ENCODE data around the gene LRTM1.

LRTM1 gene

DNA sequence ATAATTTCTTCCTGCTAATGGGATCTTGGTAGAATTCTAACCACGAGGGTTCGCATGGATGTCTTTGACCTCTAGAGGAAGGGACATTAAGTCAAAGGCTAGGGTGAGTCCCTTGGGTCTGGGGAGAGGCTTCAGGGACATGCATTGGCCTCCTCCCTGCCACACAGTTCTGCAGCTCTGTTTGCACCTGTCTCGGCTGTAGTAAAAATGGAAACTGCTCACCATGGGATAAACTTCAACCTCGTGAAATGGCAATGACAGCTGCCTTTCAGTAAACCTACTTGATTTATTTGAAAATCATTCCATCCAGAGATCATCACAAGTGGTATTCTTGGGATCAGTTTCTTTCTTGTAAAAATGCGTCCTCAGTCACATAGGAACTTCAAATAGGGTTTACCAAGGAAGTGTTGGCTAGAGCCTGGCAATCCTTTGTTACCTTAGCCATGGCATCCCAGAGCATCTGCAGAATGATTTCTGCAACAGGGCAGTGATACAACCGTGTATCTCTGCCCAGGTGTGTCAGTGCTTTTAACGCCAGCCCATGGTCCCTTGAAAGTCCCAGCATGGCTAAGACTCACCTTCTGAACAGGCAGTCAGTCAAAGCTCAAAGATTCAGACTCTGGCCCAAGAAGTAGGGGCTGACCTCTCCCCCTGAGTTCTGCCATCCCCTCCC lies 14.0 kb upstream of the LRTM1 start:
- no peak for DNase-seq (ENCODE audit: insufficient read length, low spot score)
- FAIRE-seq: peak; percentile 13

DNA sequence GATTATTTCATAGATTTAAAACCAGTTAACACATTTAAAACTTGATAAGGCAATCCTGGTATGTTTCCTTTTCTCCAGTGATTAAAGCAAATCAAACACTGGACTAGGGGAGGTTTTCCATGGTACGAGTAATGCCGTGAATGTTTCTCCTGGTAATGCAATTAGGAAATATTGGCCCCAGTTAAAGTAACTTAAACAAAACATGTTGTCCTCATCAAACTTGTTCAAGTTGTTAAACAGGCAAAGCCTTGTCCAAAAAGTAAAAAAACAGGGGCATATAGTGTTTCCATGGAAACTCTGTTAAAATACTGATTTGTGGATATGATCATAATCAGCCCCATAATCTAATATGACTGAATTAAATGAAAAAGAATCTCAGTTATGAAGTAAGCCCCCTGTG lies 13.1 kb upstream of the LRTM1 start:
- no peak for FAIRE-seq
- DNase-seq (ENCODE audit: insufficient read length, low spot score): no peak

DNA sequence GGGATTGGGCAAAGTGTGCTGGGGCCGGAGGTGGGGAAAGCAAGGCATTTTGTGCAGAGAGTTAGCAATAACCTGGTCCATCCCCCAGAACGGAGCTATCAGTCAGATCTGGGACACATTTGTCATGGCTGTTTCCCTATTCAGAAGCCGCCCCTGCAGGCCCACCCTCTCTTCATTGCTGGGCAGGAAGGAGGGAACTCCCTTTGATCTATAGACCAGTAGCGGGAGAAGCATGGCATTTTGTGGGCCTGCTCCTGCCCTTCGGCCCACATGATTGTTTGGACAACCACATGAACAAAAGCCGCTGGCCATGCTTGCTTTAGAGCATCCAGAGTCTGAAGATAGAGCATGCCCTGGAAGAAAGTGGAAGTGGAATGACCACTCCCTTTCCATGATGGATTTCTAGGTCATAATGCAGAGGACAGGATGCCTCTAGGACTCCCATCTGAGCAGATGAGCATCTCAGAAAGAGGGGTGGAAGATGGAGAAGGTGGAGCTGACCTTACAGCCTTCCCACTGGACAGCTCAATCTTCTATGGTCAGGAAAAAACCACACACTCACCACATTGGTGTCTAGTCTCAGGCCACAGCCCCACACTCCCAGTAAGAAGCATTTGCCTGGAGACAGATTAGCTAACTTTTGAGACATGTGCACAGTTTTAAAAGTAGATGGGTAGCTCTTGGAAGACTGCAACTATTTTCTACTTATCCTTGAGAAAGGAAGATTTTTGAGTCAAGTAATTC lies 11.9 kb upstream of the LRTM1 start:
- no peak for FAIRE-seq
- DNase-seq (ENCODE audit: insufficient read length, low spot score): no peak

DNA sequence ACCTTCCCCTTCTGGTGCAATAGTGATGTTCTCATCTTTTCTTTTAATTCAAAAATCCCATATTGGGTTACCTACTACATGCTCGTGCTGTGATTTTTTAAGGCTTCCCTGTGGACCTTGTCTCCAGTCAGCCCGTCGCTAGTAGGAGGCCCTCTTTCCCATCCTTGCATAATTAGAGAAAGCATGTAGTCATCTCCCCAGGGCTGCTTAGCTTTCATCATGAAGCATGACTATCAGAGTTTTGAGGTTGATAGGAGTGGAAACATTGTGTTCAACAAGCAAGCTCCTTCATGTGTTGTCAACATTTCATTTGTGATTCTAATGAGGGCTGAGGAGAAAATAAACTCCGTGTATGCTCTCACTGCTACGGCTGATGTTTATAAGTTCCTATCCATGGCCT lies 8.7 kb upstream of the LRTM1 start:
- FAIRE-seq (no peak), DNase-seq (ENCODE audit: insufficient read length, low spot score) (no peak)

DNA sequence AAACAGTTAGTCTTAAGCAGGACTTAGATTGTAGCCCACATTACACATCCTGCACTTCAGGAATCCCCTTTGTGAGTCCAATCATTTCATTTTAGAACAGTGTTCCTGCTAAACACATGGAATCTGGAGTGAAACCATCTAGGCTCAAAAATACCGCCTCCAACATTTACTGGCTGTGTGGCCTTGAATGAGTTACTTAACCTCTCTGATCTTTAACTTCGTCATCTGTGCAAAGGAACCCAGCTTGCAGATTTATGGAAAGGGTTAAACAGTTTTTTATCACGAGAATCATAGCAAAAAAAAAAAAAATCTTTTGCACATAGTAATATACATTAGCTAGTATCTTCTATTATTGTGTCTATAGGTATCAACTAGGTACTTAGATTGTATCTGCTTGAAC lies 8.0 kb upstream of the LRTM1 start:
- DNase-seq (ENCODE audit: insufficient read length, low spot score) (no peak), FAIRE-seq (no peak)

DNA sequence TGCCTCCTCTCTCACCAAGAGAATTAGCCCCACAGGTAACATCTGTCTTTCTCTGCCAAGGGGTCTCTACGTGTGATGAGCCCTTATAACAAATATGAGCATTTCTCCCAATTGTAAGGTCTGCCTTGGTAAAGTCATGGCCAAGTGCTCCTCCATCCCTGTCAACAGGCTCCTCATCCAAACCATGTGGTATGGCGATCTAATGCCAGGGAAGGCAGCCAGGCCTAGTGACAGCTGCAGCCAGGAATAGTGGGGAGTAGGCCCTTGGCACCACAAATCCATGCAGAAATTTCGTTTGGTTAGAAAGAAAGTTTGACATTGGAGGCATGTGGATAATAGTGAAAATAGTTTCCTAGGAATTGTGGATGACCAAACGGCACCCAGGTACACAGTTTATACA lies 4.7 kb upstream of the LRTM1 start:
- DNase-seq (ENCODE audit: insufficient read length, low spot score): no peak
- no peak for FAIRE-seq

DNA sequence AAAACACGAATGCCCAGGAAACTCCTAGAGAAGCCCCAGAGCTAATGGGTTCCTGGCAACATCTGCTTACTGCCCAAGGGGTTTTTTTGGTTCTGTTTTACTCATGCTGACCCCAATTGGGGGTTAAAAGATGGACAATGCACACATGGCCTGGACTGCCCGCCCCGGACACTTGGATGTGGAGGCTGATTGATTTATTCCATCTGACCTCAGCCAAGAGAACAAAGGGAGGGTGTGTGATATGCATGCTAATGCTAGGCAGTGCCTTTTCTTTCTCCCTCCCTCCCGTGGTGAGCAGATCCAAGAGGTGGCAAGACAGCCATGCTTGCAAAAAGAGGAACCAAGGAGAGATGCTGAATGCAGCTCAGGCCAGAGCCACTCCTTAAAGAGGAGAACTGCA lies 3.3 kb upstream of the LRTM1 start:
- FAIRE-seq: no peak

DNA sequence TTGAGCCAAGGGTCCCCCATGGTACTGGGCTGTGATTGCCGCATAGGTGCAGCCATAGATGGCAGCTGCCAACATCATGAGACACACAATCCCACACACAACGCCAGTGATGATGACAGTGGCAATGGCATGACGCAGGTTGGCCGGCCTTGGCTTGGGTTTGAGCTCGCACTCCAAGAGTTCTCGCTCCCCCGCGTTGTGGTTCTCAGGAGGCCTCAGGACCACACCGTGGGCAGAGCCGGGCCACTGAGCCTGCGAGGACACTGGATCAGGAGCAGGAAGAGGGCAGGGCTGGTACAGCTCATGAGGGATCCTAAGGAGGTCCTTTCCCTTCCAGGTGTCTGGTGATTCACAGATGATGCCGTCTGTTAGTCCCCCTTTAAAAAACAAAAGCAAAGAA lies 9.3 kb downstream of the LRTM1 start:
- FAIRE-seq: no peak
- DNase-seq (ENCODE audit: insufficient read length, low spot score): no peak

More for the DNA sequence above, 3.3 kb upstream of the LRTM1 start:
- DNase-seq (ENCODE audit: insufficient read length, low spot score): no peak

DNA sequence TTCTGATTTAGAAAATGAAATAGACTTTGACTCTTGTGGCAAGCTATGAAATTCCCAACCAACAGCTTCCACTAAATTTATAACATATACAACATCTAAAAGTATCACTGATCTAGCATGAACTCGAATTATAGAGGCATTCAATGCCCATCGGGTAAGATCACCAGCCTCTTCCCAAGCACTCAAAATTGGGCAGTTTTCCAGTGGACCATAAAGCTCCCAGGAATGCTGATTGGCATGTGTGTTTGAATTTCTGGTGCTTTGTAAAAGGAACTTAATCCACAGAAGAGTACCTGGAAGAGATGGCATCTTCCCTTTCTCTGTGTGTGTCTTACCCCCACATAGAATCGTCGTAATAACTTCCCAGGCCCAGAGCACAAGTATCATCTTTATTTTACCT lies 10.0 kb downstream of the LRTM1 start:
- FAIRE-seq: no peak
- DNase-seq (ENCODE audit: insufficient read length, low spot score): no peak

DNA sequence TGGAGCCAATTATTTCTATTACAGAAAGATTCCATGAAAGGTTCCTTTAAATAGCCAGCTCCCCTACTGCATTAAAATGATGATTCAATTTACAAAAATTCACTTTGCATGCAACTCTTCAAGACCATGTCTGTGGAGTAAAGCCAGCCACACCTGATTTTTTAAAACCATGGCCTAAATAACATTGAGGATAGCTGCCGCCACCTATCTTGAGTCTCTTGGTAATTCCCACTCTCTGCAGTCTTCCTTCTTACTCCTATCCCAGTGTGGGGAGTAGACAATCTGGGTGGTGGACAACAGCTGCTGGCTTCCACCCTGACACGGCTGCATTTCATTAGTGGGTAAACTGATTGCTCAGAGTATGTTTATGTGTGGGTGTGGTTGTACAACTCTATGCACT lies 10.7 kb downstream of the LRTM1 start:
- FAIRE-seq (no peak), DNase-seq (ENCODE audit: insufficient read length, low spot score) (no peak)

DNA sequence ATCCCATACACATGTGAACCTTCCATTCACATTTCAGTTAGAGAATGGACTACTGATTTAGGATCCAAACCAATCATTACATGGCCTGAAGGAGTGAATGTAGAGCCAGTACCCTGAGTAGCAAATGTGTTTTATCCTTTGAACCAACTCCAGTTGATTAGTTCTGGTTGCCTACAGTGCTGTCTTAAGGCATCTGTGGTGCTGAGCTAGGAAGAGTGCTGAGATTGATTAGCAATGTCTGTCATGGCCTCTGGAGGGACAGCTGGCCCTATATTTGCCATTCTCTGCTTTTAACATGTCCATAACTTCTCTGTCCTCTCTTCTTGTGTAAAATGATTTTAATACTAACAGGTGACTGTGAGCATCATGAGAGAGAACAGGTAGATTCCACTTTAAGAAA lies 11.1 kb downstream of the LRTM1 start:
- FAIRE-seq (no peak), DNase-seq (ENCODE audit: insufficient read length, low spot score) (no peak)

DNA sequence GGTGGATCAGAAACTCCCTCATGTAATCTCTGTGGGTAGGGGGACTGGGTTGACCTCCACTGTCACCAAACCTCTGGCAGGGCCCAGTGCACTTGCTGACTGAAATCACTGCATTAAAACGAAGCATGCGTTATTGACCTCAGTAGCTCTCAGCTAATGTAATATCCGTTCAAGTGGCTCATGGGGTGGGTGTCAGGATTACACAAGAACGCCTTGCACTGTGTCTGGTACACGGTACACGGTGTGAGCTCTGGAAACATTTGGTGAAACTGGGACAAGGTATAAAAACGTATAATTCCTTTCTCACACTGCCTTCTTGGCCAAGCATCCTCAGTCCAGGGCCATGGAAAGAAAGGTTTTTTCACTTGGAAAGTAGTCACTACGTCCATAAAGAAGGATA lies 11.9 kb downstream of the LRTM1 start:
- no peak for DNase-seq (ENCODE audit: insufficient read length, low spot score)
- no peak for FAIRE-seq

DNA sequence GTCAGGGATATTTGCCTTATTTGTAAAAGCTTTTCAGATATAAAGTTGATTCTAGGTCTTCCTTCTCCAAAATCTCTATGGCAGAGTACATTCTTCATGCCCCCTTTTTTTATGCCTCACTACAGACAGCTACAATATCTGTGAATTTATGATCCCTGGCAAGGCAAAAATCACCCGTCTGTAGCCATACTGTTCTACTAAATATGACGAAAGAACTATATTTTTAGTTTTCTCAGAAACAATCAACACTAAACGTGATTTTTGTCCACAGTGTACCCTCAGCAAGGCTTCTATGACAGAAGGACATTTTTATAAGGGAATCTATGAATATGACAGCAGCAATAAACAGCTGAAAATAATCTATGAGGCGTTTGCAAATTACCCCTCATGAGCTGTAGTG lies 12.7 kb downstream of the LRTM1 start:
- FAIRE-seq (no peak), DNase-seq (ENCODE audit: insufficient read length, low spot score) (no peak)

DNA sequence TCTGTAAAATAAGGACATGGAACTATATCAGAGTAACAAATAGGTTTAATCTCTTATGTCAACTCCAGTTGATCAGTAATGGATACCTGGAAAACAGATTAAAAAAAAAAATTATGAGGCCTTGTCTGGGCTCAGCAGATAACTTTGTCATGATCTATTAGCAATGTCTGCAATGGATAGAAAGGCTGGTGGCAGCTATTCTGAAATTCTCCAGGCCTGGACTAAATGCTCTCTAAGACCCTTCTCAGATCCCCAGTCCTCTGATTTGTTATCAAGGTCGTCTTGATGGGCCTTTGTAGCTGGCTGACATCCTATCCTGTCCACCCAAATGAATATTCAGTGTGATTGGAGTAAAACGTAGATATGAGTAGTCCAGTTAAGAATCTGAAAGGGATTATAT lies 13.7 kb downstream of the LRTM1 start:
- DNase-seq (ENCODE audit: insufficient read length, low spot score) (no peak), FAIRE-seq (no peak)

DNA sequence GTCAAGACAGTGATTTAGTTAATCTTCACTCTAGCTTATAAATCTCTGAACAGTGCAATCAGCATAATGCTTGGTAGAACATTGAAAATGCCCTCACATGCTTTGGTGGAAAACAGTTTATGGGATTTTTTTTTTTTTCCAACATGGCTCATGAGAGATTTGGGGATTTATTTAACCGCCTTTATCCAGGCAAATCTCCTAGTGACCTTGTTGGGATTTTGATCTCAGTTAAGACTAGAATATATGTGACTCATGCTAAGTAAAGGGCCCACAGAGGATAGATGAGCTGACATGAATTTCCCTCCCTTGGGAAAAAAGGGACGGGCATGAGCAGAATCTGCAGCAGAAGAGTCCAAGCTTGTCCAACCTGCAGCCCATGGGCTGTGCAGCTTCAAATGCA lies 18.7 kb downstream of the LRTM1 start:
- FAIRE-seq (no peak), DNase-seq (ENCODE audit: insufficient read length, low spot score) (no peak)

DNA sequence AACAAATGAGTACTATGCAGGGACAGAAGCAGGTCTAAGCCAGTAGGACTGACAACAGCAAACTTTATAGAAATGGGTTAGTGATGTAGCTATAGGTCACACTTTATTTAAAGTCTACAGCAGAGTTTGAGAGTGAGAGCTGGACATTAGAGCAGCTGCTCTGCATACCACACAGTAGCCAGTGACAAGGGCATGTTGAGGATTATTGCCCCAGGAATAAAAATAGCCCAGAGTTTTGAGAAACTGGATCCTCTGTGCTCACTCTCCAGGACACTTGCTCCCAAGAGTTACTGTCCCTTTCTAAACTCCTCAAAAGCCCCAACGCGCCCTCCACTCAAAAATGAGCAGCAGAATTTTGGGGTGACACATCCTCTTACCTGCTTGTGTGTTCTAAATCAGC lies 21.1 kb downstream of the LRTM1 start:
- no peak for FAIRE-seq
- no peak for DNase-seq (ENCODE audit: insufficient read length, low spot score)

DNA sequence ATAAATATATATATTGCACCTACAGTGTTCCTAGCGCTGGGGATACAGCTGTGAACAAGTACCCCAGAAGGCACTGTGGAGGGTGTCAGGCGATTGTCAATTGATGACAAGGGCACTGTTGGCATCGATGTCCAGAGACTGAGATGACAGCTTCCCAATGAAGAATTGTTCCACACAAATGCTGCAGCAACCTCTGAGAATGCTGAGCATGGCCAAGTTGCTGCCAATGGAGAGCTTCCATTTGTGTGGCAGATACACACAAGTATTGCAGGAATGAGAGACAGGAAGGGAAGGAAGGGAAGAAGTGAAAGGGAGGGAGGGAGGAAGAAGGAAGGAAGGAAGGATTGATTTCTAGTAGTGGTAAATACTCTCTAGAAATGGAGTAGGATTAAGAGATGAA lies 21.9 kb downstream of the LRTM1 start:
- DNase-seq (ENCODE audit: insufficient read length, low spot score) (no peak), FAIRE-seq (peak; percentile 69)

DNA sequence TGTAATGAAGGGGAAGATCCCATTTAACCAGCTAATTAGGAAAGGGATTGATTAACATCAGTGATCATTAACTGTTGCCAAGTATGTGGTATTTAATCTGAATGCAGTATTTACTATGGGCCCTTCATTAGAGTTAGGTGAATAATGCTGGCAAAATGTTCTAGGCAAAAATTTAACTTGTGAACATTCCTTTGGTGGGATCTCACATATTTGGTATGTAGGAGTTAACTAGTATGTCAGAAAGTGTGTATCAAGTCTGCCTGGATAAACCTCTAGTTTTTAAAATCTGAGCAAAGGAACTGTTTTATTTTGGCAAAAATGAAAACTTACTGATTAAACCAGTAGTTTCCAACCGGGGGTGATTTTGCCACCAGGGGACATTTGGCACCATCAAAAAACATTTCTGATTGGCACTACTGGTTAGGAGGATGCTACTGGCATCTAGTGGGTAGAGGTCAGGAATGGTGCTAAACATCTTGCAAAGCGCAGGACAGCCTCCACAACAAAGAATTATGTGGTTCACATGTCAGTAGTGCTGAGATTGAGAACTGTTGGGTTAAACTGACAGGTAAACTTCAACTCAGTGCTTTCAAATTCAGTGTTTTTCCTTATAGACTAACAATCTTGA lies 22.5 kb downstream of the LRTM1 start:
- FAIRE-seq: no peak

DNA sequence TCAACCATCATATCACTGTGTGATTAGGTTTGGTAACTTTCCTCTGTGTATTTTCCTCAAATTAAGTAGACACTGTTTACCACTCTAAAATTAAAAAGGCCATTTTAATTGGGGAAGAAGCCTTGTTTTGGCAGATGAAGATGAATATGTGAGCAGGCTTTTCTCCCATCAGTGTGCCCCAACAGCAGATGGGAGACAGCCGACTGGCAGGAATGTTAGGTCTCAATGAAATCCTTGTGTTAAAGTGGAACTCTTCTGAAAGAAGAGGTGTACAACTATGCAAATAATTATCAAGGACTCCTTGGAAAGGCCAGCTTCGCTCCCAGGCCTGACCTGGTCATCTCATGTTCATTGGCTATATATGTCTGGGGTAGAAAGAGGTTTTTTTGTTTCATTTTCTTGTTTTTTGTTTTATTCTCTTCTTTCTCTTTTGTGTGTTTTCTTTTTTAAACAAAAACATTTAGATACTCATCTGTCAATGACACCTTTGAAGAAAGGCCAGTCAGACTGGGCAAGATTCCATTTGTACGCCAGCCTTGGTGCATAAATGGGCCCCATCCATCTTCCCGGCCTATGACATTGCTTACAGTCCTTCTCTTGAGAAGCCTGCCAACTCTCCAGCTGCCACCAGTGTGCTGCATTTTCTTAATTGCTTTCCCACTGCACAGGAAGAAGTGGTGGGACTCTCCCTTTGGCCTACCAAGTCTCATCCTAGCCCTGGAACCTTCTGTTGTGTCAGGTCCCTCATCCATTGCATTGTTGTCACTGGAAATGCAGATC lies 25.8 kb downstream of the LRTM1 start:
- FAIRE-seq: no peak
- DNase-seq (ENCODE audit: insufficient read length, low spot score): no peak

More for the DNA sequence above, 22.5 kb downstream of the LRTM1 start:
- no peak for DNase-seq (ENCODE audit: insufficient read length, low spot score)

DNA sequence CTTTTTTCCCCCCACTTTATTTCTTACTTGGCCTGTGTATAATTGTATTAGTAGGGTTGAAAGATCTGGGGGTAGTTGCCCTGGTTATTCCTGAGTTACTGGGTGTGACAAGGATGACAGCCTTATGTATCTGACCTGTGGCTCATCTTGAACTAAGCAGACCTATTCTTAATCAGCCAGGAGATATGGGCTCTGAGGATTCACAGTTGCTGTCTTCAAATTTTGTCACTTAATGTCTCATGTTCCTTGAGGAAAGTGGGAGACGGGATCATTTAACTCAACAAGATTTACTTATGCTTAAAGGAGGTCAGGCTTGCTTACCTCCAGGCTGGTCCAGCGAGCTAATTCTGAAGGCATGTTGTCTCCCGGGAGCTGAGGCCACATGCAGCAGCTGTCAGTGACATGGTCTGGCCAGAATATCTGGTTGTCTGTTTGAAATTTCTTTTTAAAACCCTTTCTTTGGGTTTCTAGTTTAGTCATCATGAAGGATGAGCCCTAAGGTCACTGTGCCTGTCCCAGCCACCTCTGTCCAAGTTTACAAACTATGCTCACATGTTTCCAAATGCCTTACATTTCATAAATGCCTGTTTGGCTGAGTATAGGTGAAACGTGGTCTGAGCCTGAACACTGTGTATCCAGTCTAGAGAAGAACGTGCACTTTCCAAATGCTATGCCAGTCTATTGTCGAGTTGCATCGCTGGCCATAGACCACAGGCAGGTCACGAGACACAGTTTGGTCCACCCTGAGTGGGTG lies 26.8 kb downstream of the LRTM1 start:
- FAIRE-seq (peak; percentile 59), DNase-seq (ENCODE audit: insufficient read length, low spot score) (no peak)

DNA sequence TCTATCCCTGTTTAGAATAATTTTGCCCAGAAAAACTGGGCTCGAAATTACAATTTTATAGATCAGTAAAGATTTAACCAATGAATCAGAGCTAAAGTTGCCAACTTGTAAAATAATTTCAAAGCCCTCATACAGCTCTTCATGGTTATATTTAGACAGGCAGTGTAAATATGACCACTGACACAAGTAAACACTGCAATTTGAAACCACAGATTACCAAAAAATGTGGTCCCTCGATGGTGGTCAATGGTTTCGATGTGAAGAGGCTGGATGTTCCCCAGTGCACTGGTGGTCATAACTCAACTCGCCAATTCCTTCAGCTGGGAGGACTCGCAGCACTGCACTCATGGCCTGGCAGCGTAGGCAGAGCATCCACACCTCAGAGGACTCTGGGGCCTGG lies 28.6 kb downstream of the LRTM1 start:
- DNase-seq (ENCODE audit: insufficient read length, low spot score) (no peak), FAIRE-seq (no peak)
